ENCODE measurements around the gene PIP4K2A. TPM values are rescaled to one million over a fixed set of nuclear protein-coding genes. Genes with fewer than 3 reads are reported as not detected.

Gene PIP4K2A
- total RNA-seq, 1 donor from 2014 or later, result 67.6 TPM

DNA sequence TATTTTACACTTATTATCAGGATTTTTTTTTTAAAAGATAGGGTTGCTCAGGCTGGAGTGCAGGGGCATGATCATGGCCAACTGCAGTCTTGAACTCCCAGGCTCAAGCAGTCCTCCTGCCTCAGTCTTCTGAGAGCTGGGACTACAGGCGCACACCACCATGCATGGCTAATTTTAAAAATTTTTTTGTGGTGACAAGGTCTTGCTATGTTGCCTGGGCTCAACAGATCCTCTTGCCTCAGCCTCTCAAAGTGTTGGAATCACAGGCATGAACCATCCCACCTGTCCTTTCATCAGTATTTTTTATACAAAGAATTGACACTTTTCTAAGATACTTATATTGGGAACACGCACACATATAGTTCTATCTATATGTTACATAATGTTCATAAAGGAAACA, 99.3 kb downstream of the PIP4K2A start:
- DNase-seq (no peak), ATAC-seq (no peak)
- TF ChIP-seq, protein P1, sequence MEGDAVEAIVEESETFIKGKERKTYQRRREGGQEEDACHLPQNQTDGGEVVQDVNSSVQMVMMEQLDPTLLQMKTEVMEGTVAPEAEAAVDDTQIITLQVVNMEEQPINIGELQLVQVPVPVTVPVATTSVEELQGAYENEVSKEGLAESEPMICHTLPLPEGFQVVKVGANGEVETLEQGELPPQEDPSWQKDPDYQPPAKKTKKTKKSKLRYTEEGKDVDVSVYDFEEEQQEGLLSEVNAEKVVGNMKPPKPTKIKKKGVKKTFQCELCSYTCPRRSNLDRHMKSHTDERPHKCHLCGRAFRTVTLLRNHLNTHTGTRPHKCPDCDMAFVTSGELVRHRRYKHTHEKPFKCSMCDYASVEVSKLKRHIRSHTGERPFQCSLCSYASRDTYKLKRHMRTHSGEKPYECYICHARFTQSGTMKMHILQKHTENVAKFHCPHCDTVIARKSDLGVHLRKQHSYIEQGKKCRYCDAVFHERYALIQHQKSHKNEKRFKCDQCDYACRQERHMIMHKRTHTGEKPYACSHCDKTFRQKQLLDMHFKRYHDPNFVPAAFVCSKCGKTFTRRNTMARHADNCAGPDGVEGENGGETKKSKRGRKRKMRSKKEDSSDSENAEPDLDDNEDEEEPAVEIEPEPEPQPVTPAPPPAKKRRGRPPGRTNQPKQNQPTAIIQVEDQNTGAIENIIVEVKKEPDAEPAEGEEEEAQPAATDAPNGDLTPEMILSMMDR (IDR thresholded peaks at IDR 0.05), result no peak
- H3K36me3 ChIP-seq, result no peaks in the 10 kb centered on the region
- peak overlapping the region; percentile 59 for H3K27ac ChIP-seq
- H3K9me3 ChIP-seq, result no peaks in the 10 kb centered on the region
- intact Hi-C loops (cut with DNase I), result no loop called here
- H3K4me1 ChIP-seq, result peaks cover 59% of the 10 kb centered on the region
- no peaks in the 10 kb centered on the region for H3K27me3 ChIP-seq (ENCODE audit: low read depth)
- no peak overlapping the region for H3K4me3 ChIP-seq

DNA sequence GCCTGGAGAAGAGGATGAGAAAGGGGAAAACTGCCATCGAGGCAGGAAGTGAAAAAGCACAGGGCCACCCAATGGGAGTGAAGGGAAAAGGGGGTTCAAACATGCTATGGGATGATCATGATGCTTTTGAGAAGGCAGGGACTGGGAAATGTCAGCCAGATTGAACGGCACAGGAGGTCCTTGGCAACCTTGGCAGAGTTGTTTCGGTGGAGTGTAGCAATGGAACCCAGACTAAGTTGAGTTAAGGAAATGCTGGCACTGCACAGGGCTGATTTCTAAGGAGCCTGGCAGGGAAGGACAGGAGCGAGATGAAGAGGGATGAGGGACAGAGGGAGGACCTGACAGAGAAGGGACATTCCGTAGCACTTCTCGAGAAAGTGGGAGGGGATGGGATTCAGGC, 101.4 kb downstream of the PIP4K2A start:
- no peak for ATAC-seq

DNA sequence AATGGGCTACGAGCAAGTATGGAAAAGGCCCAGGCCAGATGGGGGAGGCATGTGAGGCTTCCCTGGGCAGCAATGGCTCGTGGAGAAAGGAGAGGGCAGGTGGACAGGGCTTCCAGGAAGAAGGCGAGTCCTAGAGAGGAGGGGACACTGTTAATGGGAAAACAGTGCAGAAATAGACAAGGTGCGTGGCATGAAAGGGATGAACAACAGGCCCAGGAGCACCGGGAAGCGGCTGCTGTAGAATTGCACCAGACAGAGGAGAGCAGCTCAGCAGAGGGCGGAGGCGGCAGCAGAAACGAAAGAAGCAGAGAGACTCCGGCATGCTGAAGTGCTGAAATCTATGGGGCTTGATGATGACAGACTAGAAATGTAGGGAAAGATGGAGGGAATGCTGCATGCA, 102.1 kb downstream of the PIP4K2A start:
- H3K27me3 ChIP-seq (ENCODE audit: low read depth), result no peaks in the 10 kb centered on the region
- no peak overlapping the region for H3K27ac ChIP-seq
- TF ChIP-seq, protein P1 (IDR thresholded peaks at IDR 0.05), result no peak
- DNase-seq (no peak), ATAC-seq (no peak)
- H3K9me3 ChIP-seq, result no peaks in the 10 kb centered on the region
- H3K36me3 ChIP-seq, result peaks cover 12% of the 10 kb centered on the region
- peaks cover 54% of the 10 kb centered on the region for H3K4me1 ChIP-seq
- no peak overlapping the region for H3K4me3 ChIP-seq
- intact Hi-C loops (cut with DNase I), result no loop called here

More for the DNA sequence above, 101.4 kb downstream of the PIP4K2A start:
- Histone ChIP-seq H3K36me3 (peaks cover 8% of the 10 kb centered on the region), H3K27me3 (ENCODE audit: low read depth) (no peaks in the 10 kb centered on the region), H3K27ac (no peak overlapping the region), H3K4me3 (no peak overlapping the region), H3K4me1 (peaks cover 57% of the 10 kb centered on the region), H3K9me3 (no peaks in the 10 kb centered on the region)
- TF ChIP-seq, protein P1 (IDR thresholded peaks at IDR 0.05), result no peak
- intact Hi-C loops (cut with DNase I), result no loop called here
- DNase-seq, result no peak

DNA sequence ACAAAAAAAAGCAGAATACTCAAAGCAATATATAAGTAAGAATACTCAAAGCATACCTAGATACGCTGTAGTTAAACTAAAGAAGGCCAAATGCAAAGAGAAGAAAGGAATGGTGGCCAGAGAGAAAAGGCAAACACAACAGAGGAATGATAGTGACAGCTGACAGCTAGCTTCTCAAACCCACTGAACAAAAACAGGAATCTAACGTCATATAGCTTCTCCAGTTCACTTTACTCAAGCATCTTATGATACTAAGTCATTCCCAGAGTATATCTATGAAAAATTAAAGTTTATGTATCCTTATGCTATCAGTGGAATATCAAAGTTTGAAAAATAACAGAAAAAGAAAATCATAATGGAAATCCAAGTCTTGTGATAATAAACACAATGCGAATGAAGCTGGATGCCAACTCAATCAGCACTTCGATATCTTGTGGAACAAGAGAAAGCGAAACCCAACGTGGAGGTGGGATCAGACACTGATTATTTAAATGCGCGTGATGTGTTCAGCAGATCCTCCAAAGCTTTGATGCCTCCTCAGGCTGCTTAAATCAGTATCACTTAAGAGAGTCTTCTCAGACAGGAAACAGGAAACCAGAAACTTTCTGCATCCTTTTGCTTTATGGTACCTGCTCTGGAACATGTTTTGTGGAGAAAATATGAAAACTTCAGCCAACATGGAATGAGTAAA, 102.8 kb downstream of the PIP4K2A start:
- Histone ChIP-seq H3K4me1 (peaks cover 54% of the 10 kb centered on the region), H3K9me3 (no peaks in the 10 kb centered on the region), H3K27me3 (ENCODE audit: low read depth) (no peaks in the 10 kb centered on the region), H3K36me3 (peaks cover 12% of the 10 kb centered on the region), H3K4me3 (no peak overlapping the region), H3K27ac (no peak overlapping the region)
- intact Hi-C loops (cut with DNase I), result no loop called here
- ATAC-seq (no peak), DNase-seq (no peak)
- TF ChIP-seq, protein P1 (IDR thresholded peaks at IDR 0.05), result no peak

DNA sequence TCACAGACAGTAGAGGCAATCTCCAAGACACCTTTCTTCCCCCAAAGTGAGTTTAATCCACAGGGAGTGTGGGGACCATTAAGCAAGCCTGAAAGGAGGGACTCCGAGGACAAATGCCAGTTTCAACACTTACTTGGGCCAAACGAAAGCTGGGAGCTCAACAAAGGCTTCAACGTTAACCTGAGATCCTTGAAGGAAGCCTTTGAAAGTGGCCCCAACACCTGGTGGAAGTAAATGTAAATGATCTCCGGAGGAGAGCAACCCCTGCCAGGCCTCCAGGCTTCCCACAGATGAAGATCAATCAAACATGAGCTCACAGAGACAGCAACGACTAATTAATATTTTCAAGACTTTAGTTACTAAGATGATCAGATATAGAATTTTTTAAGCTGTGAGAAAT, 103.8 kb downstream of the PIP4K2A start:
- no peak overlapping the region for H3K27ac ChIP-seq
- DNase-seq (no peak), ATAC-seq (no peak)
- TF ChIP-seq, protein P1 (IDR thresholded peaks at IDR 0.05), result no peak
- peaks cover 12% of the 10 kb centered on the region for H3K36me3 ChIP-seq
- peaks cover 54% of the 10 kb centered on the region for H3K4me1 ChIP-seq
- H3K9me3 ChIP-seq, result no peaks in the 10 kb centered on the region
- intact Hi-C loops (cut with DNase I), result no loop called here
- no peaks in the 10 kb centered on the region for H3K27me3 ChIP-seq (ENCODE audit: low read depth)
- no peak overlapping the region for H3K4me3 ChIP-seq

Measured in lower lobe of right lung (tissue), 2 donors.